ENCODE measurements around the gene CES1. TPM values are rescaled to one million over a fixed set of nuclear protein-coding genes. Genes with fewer than 3 reads are reported as not detected.
"Not testable (repeated sequence)": the region's sequence is repeated elsewhere in the genome, so short reads cannot be mapped to it uniquely, and the experiment has no call there.

The CES1 gene
- 401 TPM for total RNA-seq
- long read RNA-seq, transcript CES1-201 (14 exons, 2,006 nt): minor isoform, 803 of 2,323 reads
- long read RNA-seq, transcript CES1-203 (14 exons, 2,178 nt): minor isoform, 125 of 2,323 reads
- long read RNA-seq, transcript CES1-202 (14 exons, 1,835 nt): major isoform, 972 of 2,323 reads
- long read RNA-seq, partial matches to known transcripts: 193 of 2,323 reads
- long read RNA-seq, other reads (novel, unspliced or antisense): 230 of 2,323 reads

DNA sequence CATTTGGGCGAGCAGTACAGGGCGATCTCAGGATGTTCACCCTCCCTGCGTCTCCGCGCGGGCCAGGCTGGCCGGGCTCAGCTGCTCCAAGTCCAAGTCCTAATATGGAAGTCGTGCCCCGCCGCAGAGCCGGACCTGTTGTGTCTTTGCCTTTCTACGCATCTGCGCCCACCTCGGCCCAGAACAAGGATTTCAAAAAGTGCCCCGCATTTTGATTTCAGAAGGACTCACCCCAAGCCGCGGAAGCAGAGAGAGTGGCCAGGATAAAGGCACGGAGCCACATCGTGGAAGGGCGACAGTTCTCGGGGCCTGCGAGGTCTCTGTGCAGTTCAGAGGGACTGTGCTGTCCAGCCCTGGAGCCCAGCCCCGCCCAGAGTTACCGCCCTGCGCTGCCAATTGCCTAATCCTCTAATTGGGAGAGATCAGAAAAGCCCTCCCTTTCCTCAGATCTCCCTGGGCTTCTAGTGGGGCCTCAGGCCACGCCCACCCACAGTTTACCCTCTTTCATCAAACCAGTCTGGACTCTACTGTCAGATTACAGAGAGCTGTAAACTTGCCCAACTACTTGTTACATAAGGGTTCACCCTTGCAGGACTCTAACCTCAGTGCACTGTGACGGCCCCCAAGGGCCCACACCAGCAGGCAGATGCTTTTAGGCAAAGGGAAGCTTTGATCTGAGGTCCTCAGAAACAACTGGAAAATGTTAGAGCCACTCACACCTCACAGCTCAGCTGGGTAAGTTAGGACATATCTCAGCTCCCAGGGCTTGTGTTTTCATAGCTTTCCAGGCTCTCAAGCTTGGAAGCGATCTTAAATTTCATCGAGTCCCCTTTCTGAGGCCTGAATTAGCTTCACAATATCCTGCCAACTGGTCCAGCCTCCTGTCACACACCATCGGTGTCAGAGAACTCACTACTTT, at the start of gene CES1:
CES1 (minus strand) TSS at position 324 of the 919 bp plus-strand sequence; CDS start at position 283, 41 bp downstream.
- no peak for DNase-seq (ENCODE audit: low spot score)

DNA sequence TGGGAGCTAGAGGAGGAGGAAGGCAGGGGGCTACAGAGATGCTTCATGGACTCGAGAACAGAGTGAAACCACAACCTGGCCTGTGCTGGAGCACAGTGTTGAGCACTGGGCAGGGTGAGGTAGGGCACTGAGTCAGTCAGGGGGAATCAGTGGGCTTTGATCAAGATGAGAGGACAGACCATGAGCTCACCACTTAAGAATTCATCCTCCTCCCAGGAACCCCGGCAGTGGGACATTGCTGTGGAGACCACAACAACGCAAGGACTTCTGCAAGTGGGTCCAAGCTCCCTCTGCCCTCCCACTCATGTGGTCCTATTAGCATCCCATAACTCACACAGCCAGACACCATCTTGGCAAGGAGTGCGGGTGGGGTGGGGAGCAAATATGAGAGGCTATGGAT, 44.0 kb upstream of the CES1 start:
- no peak for DNase-seq (ENCODE audit: low spot score)

DNA sequence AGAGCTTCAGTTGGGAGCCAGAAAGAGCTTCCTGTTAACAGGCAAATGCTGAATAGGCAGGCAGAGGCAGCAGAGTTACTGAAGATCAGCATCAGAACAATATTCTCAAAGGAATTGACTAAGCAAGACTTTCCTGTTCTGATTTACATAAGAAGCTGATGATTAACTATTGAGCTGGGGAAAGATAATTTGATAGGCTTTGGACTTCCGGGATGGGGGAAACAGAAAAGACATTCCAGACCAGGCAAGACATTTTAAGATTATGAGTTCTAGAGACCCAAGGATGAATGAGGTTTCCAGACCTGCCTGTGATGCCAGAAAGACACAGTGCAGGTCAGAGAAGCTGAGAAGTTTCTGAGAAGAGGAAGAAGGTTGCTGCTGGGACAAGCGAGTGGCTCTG, 42.4 kb upstream of the CES1 start, which contains the start of gene CES5A:
CES5A (minus strand) TSS at position 101 of the 400 bp plus-strand sequence. CDS start 152 bp downstream, outside the sequence.
- no peak for DNase-seq (ENCODE audit: low spot score)

DNA sequence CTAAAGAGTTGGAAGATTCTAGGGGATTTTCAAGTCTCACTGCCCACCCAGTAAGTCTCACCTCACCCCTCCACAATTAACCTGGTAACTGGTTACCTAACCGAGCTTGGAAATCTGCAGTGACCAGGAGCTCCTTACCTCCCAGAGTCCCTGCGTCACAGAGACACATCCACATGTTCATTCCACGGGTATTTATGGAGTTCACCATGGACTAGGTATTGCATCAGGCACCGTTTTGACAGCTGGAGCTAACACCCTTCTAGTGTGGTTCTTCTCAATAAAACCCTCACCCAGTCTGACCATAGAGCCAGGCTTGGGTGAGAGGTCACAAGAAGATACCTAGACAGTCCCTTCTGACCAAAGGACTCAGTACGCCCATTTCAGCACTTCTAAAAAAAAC, 40.2 kb upstream of the CES1 start:
- DNase-seq (ENCODE audit: low spot score): no peak

DNA sequence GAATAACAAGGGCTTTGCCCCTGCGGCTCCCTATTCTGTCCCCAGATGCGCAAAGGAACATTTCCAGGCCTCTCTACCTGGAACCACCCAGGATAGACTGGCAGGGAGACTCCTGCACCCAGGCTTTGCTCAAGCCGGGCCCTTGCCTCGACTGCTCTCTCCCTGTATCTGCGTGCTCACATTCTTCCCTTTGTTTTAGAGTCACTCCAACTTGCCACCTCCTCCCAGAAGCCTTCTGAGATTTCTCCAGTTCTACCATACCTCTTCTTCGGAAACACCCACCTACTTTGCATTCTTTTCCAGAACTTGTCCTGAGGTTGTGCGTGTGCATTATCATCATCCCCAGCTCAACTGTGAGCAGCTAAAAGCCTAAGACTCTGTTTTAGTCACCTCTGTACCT, 39.2 kb upstream of the CES1 start:
- no peak for DNase-seq (ENCODE audit: low spot score)

DNA sequence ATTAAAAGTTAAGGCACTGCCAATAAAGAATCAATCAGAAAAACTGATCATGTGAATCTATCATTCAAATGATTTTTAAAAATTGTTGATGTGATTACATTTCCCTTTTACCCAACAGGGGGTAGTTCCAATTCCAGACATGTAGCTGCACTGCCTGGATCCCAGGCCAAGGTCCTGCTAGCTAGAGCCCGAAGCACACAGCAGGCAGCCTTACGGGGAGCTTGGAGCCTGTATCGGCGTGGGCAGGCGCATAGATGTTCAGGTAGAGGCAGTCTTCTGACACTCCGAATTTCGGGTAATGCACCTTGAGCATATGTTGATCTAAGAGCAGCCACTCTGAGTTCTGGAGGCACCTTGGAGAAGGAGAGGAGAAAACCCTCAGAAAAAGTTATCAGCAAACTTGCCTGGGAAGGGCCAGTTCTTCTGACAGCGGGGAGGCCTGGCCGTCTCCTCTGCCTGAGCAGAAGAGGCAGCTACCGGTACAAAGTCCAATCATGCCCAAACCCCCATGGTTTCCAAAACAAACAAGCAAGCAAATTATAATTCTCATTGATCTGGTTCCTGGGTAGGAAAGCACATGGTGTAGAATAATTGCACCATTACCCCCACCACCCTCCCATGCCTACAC, 38.6 kb upstream of the CES1 start:
- DNase-seq (ENCODE audit: low spot score): no peak

DNA sequence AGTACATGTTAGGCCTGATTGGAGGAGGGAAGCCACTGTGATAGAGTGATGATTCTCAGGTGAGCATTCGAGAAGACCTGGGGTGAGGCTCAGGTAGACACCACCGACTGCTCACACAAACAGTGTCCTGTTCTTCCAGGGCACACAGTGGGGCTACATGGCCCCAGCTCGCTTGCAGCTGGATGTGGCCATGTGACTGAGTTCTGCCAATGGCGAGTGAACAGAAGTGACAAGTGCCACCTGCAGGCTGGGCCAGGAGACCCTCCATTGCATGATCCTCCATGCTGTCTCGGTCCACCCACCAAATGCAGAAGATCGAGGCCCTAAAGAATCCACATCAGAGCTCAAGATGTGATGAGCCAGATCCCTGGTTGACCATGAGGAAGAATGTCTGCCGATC, 36.1 kb upstream of the CES1 start:
- DNase-seq (ENCODE audit: low spot score): no peak

DNA sequence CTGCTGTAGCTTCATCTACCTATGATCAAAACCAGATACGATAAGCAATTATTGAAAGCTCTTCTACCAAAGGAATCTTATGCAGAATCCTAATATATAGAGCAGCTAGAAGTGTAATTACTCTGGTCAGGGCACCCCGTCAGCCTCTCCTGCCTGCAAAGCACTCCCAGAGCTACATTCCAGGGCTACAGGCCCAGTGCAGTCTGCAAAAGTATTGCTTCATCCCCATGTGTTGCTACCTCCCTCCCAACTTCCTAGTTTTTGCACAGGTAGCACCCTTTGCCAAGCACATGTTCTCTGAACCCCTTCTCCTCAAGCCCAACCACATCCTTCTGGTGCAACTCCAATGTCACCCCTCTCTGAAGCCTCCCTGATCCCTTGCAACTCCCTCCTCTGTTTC, 35.2 kb upstream of the CES1 start:
- no peak for DNase-seq (ENCODE audit: low spot score)

DNA sequence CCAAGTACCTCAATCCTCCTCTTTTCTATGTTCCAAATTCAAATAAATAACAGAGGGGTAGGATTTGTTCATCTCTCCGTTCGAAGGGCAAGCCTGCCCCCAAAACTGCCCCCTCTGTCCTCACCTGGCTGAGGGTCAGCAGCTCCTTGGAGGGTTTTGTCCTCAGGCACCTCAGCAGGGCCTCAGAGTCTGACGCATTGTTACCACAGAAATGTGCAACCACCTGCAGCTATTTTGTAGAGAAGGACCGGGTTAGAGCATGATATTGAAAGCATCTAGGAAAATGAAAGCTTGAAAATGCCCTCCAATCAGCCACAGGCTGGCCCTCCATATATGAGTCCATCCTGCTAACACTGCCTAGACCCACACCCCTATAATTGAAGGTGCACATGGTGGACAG, 28.4 kb upstream of the CES1 start:
- DNase-seq (ENCODE audit: low spot score): no peak

DNA sequence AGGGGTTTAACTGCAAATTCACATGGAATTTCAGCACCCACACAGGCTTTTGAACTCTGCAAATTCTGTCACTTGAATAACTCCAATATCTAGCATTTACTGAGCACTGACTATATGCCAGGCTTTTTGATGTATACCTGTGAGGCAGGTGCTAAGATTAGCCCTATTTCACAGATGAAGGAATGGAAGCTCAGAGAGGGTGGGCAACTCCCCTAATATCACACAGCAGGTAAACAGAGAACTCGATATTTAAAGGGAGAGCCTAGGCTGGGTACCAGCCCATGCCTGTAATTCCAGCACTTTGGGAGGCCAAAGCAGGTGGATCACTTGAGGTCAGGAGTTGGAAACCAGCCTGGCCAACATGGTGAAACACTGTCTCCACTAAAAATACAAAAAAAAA, 24.8 kb upstream of the CES1 start:
- not testable (repeated sequence) for DNase-seq (ENCODE audit: low spot score)

DNA sequence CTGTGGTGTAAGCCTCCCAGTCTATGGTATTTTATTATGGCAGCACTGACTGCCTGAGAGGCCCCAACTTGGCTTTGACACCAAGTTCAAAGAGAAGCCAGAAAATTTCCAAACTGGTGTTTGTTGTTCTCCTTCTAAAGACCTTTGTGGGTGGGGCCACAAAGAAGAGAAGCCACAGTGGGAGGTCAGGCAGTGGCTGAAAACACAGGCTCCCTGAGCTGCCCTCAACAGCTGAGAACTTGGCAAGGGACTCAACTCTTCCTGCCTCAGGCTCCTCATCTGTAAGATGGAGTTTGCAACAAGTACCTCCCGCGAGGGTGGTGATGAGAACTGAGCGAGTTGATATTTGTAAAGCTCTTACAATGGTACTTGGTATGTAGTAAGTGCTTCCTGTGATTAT, 24.1 kb upstream of the CES1 start:
- no peak for DNase-seq (ENCODE audit: low spot score)

DNA sequence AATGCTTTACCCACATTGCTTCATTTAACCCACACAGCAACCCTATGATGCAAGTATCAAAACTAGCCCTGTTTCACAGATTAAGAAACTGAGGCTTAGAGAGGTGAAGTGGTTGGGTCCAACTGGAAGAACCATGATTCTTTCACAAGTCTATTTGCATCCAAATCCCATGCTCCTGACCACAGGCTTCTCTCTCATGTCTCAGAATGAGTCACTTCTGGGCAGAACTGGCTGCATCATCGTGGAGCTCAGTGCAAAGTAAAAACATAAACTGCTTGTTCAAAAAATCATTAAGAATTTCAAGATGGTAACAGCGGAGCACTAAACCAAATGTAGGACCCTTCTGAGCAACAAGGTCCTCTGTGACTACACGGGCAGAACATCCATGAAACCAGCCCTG, 20.2 kb upstream of the CES1 start:
- DNase-seq (ENCODE audit: low spot score): no peak

DNA sequence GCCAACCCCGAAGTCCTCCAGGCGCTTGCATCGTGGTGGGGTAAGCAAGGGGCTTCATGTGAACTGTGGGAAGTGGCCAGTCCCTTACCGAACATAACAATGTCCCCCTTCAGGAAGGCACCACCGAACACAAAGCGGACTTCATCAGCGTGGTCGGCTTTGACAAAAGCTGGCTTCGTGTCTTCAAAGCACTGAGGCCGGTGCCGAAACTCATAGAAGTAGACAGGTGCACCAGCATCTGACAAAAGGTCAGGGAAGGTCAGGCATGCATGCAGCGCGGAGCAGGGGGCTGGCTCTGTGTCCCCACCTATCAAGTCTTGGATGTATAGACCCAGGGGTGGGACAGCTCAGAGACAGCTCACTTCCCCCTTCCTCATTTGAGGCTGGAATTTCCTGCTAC, 16.6 kb upstream of the CES1 start:
- no peak for DNase-seq (ENCODE audit: low spot score)

DNA sequence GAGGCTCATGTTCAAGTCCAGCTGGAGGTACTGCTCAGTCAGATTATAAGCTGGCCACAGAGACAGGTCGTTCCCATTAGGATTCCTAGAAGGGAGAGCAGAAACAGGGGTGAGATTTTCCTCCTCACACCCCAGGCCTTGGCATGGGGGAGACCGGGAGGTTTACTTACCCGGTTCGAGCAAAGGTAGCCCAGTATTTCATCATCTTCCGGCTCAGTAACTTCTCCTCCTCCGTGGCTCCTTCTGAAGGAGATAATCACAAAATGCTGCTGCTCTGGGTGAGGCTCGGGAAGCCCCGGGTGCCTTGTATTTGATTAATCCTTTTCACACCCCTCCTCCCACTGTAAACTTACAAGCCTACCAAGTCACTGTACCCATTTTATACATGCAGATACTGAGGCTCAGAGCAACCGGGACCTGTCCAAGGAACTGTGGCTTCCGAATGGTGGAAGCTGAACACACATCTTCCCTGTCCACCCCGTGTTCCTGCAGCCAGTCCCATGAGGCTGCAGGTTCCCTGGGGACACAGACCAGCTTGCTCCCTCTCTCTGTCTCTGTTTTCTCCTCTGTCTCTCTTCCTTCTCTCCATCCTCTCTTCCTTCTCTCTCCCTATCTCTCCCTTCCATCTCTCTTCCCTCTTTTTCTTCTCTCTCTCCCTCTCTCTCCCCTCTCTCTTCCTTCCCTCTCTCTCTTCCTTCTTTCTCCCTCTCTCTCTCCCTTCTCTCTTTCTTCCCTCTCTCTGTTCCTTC, 13.9 kb upstream of the CES1 start:
- no peak for DNase-seq (ENCODE audit: low spot score)

DNA sequence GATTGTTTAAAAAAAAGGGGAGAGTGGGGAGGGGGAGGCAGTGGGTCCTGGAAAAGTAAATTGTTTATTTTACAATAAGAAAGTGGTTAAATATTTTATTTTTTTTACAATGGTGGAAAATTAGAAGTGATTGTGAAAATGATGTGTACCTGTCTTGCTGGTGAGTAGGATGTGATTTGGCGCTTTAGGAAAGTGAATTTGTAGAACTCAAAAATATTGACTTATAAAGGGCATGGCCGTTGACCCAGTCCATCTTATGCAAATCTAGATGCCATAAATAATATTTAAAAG, 10.2 kb upstream of the CES1 start:
- no peak for DNase-seq (ENCODE audit: low spot score)

DNA sequence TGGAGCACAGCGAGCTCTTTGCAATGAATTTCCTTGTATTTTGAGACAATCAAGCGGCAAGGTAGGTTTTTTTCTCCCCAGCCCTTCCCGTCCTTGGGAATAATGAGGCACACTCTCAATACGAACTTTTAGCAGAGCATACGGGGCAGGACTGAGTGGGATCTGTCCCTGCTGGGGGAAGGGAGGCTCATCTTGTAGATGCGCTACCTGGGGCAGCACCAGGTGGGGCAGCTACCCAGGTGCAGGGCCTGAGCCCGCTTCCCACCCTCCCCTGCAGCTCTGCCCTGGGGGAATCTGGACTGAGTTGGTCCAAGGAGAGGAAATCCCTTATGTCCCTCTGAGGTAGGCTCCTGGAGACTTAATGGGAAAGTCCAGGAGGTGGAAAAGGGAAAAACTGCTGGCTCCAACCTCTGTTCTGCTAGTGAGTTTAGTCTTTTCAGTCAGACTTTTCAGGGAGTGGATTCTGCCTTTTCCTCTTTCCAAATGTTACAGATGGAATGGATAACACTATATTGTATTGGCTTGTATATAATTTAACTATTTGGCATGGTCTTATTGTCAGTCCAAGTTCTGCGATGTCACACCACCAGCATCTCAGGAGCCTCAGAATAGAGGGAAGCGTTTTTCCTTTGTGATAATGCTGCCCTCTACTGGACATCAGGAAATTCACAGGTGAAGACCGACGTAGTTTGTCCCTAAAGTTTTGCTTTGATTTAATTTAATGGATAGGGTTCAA, 9.6 kb upstream of the CES1 start:
- no peak for DNase-seq (ENCODE audit: low spot score)

DNA sequence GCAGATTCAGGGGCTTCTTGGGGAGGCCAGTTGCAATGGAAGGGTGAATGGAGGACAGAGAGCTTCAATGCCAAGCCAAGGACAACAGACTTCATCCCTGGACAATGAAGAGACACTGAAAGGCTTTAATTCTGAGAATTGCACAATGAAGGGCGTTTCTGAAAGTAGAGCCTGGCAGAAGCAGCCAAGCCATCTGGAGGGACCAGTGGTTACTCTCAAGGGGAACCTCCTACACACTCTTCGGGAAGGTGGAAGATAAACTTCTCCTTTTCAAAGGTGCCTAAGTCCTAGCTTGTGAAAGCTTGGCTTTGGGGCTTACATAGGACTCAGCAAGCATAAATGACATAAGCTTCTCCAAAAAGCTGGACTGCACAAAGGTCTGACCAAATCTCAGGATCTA, 6.2 kb upstream of the CES1 start:
- DNase-seq (ENCODE audit: low spot score): no peak

DNA sequence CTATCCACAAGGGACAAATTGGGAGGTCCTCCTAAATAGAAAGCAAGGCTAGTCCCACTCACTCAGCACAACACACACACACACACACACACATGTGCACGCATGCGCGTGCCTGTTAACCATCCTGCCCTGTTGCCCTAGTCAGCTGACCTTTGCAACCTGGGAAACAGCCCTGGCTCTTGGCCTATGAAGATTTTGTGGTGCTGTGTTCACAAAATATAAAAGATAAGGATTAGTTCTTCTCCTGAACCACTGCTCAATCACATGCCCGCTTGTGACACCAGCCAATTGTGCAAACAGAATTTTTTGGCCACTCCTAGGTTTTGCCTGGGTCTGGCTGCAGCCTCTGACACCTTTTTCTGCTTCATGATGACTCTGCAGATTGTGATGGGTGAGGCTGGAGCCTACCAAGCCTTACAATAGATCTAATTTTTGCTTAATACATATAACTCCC, 3.3 kb upstream of the CES1 start:
- DNase-seq (ENCODE audit: low spot score): no peak

DNA sequence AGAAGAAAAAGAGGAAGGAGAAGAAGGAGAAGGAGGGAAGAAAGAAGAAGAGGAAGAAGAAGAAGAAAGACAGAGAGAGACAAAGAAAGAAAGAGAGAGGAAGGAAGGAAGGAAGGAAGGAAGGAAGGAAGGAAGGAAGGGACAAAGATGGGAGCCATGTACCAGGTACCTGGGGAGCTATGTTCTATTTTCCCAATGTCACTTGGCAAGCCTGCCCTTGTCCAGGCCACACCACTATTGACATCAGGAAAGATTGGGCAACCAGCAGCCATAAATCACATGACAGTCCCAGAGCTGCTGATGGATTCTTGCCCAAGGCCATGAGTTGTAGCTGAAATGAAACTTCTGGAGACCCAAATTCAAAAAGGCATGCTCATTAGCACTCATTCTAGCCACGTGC, 2.7 kb upstream of the CES1 start:
- no peak for DNase-seq (ENCODE audit: low spot score)

DNA sequence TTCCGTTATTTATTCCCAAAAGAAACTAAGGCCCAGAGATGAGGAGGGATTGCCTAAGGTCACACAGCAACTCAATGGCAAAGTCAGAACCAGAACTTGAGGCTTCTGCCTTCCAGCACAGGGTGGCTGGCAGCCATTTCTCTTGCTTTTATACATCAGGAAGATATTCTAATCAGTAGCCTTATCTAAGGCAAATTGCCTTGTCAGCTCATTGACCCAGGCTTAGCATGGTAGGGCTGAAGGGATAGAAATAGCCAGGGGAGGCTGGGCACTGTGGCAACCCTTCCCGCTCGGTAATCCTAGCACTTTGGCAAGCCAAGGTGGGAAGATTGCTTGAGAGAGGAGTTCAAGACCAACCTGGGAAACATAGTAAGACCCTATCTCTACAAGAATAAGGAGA, 2.3 kb upstream of the CES1 start:
- not testable (repeated sequence) for DNase-seq (ENCODE audit: low spot score)

DNA sequence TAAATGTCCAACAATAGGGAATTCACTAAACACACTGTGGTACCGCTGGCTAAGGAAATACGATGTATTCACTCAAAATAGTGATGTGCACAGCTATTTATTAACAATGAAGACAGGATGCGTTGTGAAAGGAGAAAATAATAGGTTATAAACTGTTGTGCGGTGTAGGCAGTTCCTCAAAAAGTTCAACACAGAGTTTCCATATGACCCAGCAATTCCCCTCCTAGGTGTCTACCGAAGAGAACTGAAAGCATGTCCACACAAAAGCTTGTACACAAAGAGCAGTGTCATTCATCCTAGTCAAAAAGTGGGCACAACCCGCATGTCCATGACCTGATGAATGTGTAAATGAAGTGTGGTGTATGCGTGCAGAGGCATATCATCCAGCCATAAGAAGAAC, 1.2 kb upstream of the CES1 start:
- DNase-seq (ENCODE audit: low spot score): no peak

All from mesenteric fat pad (tissue), 1 donor.